Neutrophil (primary cell): ENCODE data around the gene VAPA.

Source experiments
- H3K27ac ChIP-seq: fragments of 200-600 bp; sonication (generic); 2 replicates; pipeline ENCODE4 v1.5.1; 2016; ENCODE audit warnings: mild to moderate bottlenecking, moderate library complexity
- H3K27me3 ChIP-seq: fragments of 200-600 bp; sonication (generic); 2 replicates; pipeline ENCODE4 v1.6.0; 2016; ENCODE audit warnings: mild to moderate bottlenecking
- H3K36me3 ChIP-seq: fragments of 200-600 bp; sonication (generic); 2 replicates; pipeline ENCODE4 v1.5.1; 2017
- H3K4me1 ChIP-seq, 2 experiments: fragments of 200-600 bp in 1 of 2; sonication (generic) in 1 of 2; 1 replicate in 1 of 2; 2 replicates in 1 of 2; pipeline versions ENCODE4 v1.5.1 to v1.6.1; 2013 to 2016; ENCODE audit warnings: low read depth in 1 of 2, low read length in 1 of 2, mild to moderate bottlenecking in 1 of 2, moderate library complexity in 1 of 2; ENCODE audit not compliant: control insufficient read depth in 1 of 2, insufficient read depth in 1 of 2
- H3K4me3 ChIP-seq, 2 experiments: fragments of 200-600 bp in 1 of 2; sonication (generic) in 1 of 2; 1 replicate in 1 of 2; 2 replicates in 1 of 2; pipeline ENCODE4 v1.5.1; 2013 to 2016; ENCODE audit warnings: low read depth in 1 of 2, low read length in 1 of 2, mild to moderate bottlenecking in 1 of 2, moderate library complexity in 1 of 2
- H3K9me3 ChIP-seq: fragments of 200-600 bp; sonication (generic); 2 replicates; pipeline ENCODE4 v1.5.1; 2016
- CTCF ChIP-seq: fragments of 200-600 bp; sonication (generic); IDR thresholded peaks from 2 replicates; pipeline ENCODE4 v1.5.1; 2016; ENCODE audit warnings: antibody characterized with exemption

The VAPA gene

GRCh38 chr18:9985641-9986040 is 71.8 kb downstream of the VAPA start:
- Histone ChIP-seq H3K36me3 (no peaks in the 10 kb centered on the region), H3K27me3 (no peaks in the 10 kb centered on the region), H3K9me3 (no peaks in the 10 kb centered on the region), H3K4me1 (peaks cover 0 to 8% of the 10 kb centered on the region in 2 experiments), H3K4me3 (no peak overlapping the region), H3K27ac (no peak overlapping the region)
- no peak for TF ChIP-seq CTCF

GRCh38 chr18:9986156-9986930 is 72.5 kb downstream of the VAPA start:
- Histone ChIP-seq H3K27me3 (no peaks in the 10 kb centered on the region), H3K4me1 (peaks cover 0 to 8% of the 10 kb centered on the region in 2 experiments), H3K4me3 (no peak overlapping the region), H3K36me3 (no peaks in the 10 kb centered on the region), H3K27ac (no peak overlapping the region), H3K9me3 (no peaks in the 10 kb centered on the region)
- TF ChIP-seq CTCF = no peak

- Histone ChIP-seq H3K27ac (no peak overlapping the region), H3K4me1 (peaks cover 0 to 8% of the 10 kb centered on the region in 2 experiments), H3K27me3 (no peaks in the 10 kb centered on the region), H3K36me3 (no peaks in the 10 kb centered on the region), H3K4me3 (no peak overlapping the region), H3K9me3 (no peaks in the 10 kb centered on the region)
- TF ChIP-seq CTCF = no peak
These were observed 73.5 kb downstream of the VAPA start for GRCh38 chr18:9987345-9987744.

- no peaks in the 10 kb centered on the region for H3K9me3 ChIP-seq
- no peak for TF ChIP-seq CTCF
These were observed 74.1 kb downstream of the VAPA start for GRCh38 chr18:9987931-9988330.

GRCh38 chr18:9988665-9989064 is 74.8 kb downstream of the VAPA start:
- Histone ChIP-seq H3K9me3 (no peaks in the 10 kb centered on the region), H3K27ac (no peak overlapping the region), H3K36me3 (no peaks in the 10 kb centered on the region), H3K4me1 (peaks cover 0 to 8% of the 10 kb centered on the region in 2 experiments), H3K27me3 (no peaks in the 10 kb centered on the region), H3K4me3 (no peak overlapping the region)
- TF ChIP-seq CTCF = no peak

More at GRCh38 chr18:9987931-9988330, 74.1 kb downstream of the VAPA start:
- H3K4me1 ChIP-seq = peaks cover 0 to 8% of the 10 kb centered on the region in 2 experiments
- no peak overlapping the region for H3K27ac ChIP-seq
- no peak overlapping the region for H3K4me3 ChIP-seq
- H3K27me3 ChIP-seq = no peaks in the 10 kb centered on the region
- no peaks in the 10 kb centered on the region for H3K36me3 ChIP-seq
